ENCODE measurements around the gene CPE. TPM values are rescaled to one million over a fixed set of nuclear protein-coding genes. Genes with fewer than 3 reads are reported as not detected.

CPE gene
- polyA plus RNA-seq, 1 of the 3 experiments (the other 2 are of a cell fraction): 18.2 TPM

DNA sequence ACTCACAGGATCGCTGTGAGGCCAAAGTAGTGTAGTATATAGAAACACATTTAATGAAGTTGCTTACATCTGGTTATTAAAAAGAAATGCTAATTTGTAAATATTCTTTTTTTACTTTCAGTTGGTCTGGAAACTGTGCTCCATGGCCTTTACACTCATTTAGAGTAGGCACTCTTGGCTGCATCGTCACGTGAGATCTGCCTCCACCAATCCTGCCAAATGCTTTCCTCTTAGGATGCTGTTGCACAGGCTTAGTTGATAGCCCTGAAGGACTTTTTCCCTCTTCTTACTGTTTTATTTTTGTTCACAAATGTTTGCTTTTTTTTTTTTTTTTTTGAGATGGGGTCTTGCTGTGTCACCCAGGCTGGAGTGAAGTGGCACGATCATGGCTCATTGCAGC lies 6.3 kb downstream of the CPE start:
- POLR2A ChIA-PET: no interaction called here
- 84% methylated on average over 4 of the region's 4 CpGs for WGBS (ENCODE audit: low lambda C conversion rate)
- no peaks in the 10 kb centered on the region for H3K27me3 ChIP-seq (ENCODE audit: insufficient read depth)
- DNase-seq: no peak
- no peak for TF ChIP-seq GATA2 (CRISPR knock-in tag; IDR thresholded peaks at IDR 0.05)
- no peak for TF ChIP-seq REST (IDR thresholded peaks at IDR 0.05; ENCODE audit: low read depth, low read length)
- TF ChIP-seq CHD2 (IDR thresholded peaks at IDR 0.05; ENCODE audit: low read length, partially characterized antibody): no peak
- TF ChIP-seq ELF1 (IDR thresholded peaks at IDR 0.05): no peak
- TF ChIP-seq NFIC (IDR thresholded peaks at IDR 0.05; ENCODE audit: borderline replicate concordance): no peak
- TF ChIP-seq FOXJ3 (CRISPR knock-in tag; IDR thresholded peaks at IDR 0.05): no peak
- no peak for TF ChIP-seq GABPA (IDR thresholded peaks at IDR 0.05; ENCODE audit: low read depth)
- no peak for TF ChIP-seq FOXM1 (IDR thresholded peaks at IDR 0.05; ENCODE audit: low read depth)
- no peak for TF ChIP-seq CTCF (IDR thresholded peaks at IDR 0.05)
- TF ChIP-seq EZH2phosphoT487 (IDR thresholded peaks at IDR 0.05; ENCODE audit: borderline replicate concordance, low read depth): no peak
- no peak for TF ChIP-seq JUND (IDR thresholded peaks at IDR 0.05)
- no peak for TF ChIP-seq MEF2A (IDR thresholded peaks at IDR 0.05; ENCODE audit: borderline replicate concordance, low read depth)
- no peak for TF ChIP-seq EP300 (IDR thresholded peaks at IDR 0.05; ENCODE audit: borderline replicate concordance in 1 of 2, low read depth in 1 of 2, low read length in 1 of 2)
- no peak for TF ChIP-seq IRF3 (IDR thresholded peaks at IDR 0.05; ENCODE audit: low read depth, low read length)
- TF ChIP-seq, protein P1, sequence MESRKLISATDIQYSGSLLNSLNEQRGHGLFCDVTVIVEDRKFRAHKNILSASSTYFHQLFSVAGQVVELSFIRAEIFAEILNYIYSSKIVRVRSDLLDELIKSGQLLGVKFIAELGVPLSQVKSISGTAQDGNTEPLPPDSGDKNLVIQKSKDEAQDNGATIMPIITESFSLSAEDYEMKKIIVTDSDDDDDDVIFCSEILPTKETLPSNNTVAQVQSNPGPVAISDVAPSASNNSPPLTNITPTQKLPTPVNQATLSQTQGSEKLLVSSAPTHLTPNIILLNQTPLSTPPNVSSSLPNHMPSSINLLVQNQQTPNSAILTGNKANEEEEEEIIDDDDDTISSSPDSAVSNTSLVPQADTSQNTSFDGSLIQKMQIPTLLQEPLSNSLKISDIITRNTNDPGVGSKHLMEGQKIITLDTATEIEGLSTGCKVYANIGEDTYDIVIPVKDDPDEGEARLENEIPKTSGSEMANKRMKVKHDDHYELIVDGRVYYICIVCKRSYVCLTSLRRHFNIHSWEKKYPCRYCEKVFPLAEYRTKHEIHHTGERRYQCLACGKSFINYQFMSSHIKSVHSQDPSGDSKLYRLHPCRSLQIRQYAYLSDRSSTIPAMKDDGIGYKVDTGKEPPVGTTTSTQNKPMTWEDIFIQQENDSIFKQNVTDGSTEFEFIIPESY (IDR thresholded peaks at IDR 0.05; ENCODE audit: borderline replicate concordance, low read depth): no peak
- no peak for TF ChIP-seq RAD21 (IDR thresholded peaks at IDR 0.05; ENCODE audit: low read length)
- TF ChIP-seq TCF12 (IDR thresholded peaks at IDR 0.05): no peak
- no peak for TF ChIP-seq FOSL2 (IDR thresholded peaks at IDR 0.05; ENCODE audit: borderline replicate concordance, low read depth)
- no peak for TF ChIP-seq SIN3A (IDR thresholded peaks at IDR 0.05; ENCODE audit: borderline replicate concordance, low read depth, low read length)
- H3F3A ChIP-seq (replicated peaks; ENCODE audit: insufficient read depth): no peaks in the 10 kb centered on the region
- no peak overlapping the region for H3K4me3 ChIP-seq (ENCODE audit: low read depth in 2 of 2, low read length in 1 of 2)
- no peaks in the 10 kb centered on the region for H3K9me2 ChIP-seq
- no peaks in the 10 kb centered on the region for H3K79me2 ChIP-seq (ENCODE audit: insufficient read depth)
- no peaks in the 10 kb centered on the region for H3K36me3 ChIP-seq (replicated peaks in 1 of 2; ENCODE audit: control insufficient read depth in 1 of 2, insufficient read depth in 2 of 2, low read length in 1 of 2)
- H3K9ac ChIP-seq: no peak overlapping the region
- peak overlapping the region in 1 of 2 experiments; percentile 87; a peak in 2 of 4 replicates for H3K27ac ChIP-seq (ENCODE audit: low read depth in 2 of 2, low read length in 1 of 2)
- H3K4me1 ChIP-seq (ENCODE audit: control insufficient read depth in 1 of 2, insufficient read depth in 2 of 2, low read depth in 1 of 2, low read length in 1 of 2): peaks cover 12 to 22% of the 10 kb centered on the region in 2 experiments; a peak in 3 of 4 replicates
- no peaks in the 10 kb centered on the region for H3K9me3 ChIP-seq
- CTCF ChIA-PET: interaction anchor here (0.8 to 1.6 kb wide), 13 partner anchors 8 to 254 kb away, joined by 3 to 7 read pairs (median 3); no protein-coding TSS in a partner anchor
- H2AFZ ChIP-seq (ENCODE audit: low read depth): no peak overlapping the region
- no peaks in the 10 kb centered on the region for H4K20me1 ChIP-seq (ENCODE audit: insufficient read depth)
- no peak overlapping the region for H3K4me2 ChIP-seq
